Stimulated activated CD8-positive, alpha-beta memory T cell treated with anti-CD3 and anti-CD28 coated beads, Interleukin-15, amount 100 ng/mL, for 24 hours (primary cell): ENCODE measurements around the gene VIL1.

Experiments used
- DNase-seq: peaks from one replicate; pipeline ENCODE4 v3.0.0-alpha.2; 2020; ENCODE audit warnings: low read depth

VIL1 gene

GRCh38 chr2:218395090-218395444 lies 23.9 kb upstream of the VIL1 start:
- no peak for DNase-seq

GRCh38 chr2:218395456-218395825 lies 23.5 kb upstream of the VIL1 start:
- DNase-seq = no peak

- DNase-seq = peak; percentile 82
Observed at GRCh38 chr2:218395826-218396687, 22.9 kb upstream of the VIL1 start.

- DNase-seq = no peak
Observed at GRCh38 chr2:218396688-218397462, 22.0 kb upstream of the VIL1 start.

DNA sequence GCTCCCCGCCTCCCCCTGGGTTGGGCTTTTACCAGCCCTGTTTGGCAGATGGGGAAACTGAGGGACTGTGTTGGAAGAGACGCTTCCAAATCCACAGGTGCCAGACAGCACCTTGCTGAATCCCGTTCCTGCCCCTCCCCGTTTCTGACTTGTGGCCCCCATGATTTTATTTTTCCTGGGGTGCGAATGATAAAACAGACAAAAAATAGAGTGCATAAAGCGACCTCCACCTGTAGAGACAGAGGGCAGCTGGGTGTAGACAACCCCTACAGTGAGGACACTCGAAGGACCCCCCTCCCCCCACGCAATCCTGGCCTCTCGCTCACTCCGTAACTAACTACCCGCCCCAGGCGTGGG lies 21.5 kb upstream of the VIL1 start:
- DNase-seq = no peak

DNA sequence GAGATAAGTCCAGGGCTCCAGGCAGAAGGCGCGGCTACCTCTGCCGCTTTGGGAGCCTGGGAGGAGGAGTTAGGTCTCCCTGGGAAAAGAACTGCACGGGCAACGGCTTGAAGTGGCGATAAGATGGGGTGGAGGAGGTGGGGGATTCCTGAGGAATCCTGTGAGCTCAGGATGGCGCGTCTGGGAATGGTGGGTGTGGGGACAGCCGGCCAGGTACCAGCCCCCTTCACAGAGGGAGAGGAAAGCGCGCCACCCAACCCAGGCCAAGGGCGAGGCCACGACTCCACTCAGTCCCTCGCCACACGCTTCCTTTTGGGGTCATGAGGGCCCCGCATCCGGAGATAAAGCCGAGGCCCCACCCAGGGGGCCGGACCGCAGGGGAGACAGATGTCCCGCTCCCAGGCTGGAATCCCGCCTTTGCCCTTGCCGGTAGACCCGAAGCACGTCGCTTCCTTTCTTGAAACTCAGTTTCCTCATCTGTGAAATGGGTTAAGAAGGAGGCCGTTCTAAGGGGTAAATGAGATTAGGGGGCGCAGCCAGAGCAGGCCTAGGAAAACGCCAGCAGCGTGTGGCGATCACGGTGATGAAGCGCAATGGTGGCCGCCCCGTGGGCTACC lies 21.0 kb upstream of the VIL1 start:
- no peak for DNase-seq

DNA sequence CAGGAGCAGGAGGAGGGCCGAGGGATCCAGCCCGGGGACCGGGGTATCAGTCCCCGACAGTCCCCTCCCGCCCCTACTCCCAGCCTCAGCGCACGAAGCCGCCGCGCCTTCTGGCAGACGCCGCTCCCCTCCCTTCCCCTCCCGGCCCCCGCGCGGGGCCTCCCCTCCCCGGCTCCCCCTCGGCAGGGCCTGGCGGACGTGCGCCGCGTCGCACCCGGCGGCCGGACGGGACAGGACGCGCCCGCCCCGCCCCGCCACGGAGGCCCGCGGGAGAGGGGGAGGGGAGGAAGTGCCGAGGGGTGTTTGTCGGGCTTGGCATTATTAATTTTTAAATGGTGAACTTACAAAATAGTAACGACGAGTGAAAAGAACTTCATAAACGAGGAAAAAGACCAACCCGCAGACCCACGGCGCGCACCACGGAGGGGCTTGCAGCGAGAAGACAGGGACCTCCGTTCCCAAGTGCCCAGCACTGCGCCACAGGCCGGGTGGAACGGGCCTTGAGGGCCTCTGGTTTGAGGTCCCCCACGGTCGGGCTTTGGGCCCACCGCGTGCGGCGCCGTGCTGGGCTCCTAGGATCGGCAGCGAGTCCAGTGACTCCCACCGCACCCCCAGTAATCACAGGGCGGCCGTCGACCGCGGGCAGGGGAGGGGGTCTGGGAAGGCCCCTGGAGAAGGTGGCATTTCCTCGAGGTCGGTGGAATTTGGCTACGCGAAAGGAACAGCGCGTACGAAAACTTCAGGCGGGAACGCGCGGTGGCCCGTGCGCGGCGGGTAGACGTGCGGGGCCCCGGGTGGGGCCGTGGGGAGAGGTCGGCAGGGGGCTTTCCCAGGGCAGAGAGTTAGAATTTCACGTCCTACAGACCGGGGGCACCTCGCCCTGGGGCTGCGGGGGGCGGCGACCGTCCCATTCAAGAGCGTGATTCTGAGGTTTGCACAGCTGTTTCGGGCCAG lies 20.2 kb upstream of the VIL1 start:
- DNase-seq = no peak

GRCh38 chr2:218399391-218400166 lies 19.3 kb upstream of the VIL1 start, which contains the start of gene CTDSP1:
CTDSP1 (plus strand) TSS chr2:218399868; CDS start chr2:218400091, 223 bp downstream.
- DNase-seq = peak; percentile 81

DNA sequence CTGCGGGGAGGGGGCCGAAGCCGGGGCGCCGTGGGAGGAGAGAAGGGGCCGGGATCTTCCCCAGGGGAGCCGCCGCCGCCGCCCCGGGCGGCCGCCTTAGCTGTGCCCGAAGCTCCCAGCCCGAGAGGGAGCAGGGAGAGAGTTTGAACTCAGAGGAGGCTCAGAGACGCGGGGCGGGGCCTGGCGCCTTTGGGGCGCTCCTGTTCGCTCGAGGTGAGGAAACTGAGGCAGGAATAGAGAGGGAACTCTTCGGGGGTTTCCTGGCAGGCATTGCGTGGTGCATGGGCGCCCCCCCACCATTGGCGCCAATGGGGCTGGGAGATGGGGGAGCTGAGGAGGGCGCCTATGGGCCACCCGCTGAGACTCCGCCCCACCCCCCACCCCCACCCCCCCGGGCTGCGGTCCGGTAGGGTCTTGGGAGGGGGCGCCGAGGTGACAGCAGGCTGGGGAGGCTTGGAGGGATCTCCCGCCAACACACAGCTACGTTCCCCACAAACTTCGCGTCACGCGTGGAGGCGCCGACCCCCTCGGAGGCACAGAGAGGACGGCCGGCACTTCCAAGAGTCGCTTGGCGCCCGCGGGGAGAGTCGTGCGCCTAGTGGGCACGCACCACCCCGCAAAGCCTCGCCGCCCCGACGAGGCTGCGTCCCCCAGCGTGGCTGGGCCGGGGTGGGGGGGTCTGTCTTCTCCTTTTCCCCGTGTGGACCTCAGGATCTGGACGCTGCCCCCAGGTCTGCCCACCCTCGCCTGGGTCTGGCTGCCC lies 18.6 kb upstream of the VIL1 start:
- no peak for DNase-seq

GRCh38 chr2:218400930-218401881 lies 17.7 kb upstream of the VIL1 start:
- DNase-seq = no peak

DNA sequence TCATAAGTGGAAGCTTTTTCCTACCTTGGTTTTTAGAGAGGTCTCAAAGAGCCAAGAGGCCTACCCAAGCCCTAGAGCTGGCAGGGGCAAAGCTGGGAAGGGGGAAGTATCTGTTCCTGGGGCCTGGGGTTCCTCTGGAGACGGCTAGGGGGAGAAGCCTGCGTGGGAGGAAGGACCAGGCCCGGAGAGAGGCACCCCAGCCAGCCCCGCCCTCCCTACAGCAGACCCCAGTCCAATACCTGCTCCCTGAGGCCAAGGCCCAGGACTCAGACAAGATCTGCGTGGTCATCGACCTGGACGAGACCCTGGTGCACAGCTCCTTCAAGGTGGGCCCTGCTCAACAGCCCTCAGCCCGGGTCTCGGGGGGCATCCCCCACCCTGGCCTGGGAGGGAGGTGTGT lies 17.0 kb upstream of the VIL1 start:
- no peak for DNase-seq

GRCh38 chr2:218402491-218402901 lies 16.4 kb upstream of the VIL1 start:
- DNase-seq = no peak

- no peak for DNase-seq
Observed at GRCh38 chr2:218402911-218403411, 16.0 kb upstream of the VIL1 start.

DNA sequence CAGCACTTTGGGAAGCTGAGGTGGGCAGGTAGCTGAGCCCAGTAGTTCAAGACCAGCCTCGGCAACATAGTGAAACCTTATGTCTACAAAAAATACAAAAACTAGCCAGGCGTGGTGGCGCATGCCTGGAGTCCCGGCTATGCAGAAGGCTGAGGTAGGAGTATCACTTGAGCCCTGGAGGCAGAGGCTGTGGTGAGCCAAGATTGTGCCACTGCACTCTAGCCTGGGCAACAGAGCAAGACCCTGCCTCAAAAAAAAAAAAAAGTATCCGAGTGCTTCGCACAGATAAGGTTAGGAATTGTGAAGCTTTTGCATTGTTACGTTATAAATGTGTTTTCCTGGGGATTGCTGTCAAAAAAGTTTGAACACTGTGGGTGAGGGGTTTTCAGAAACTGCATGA lies 15.1 kb upstream of the VIL1 start:
- DNase-seq = no peak

GRCh38 chr2:218404351-218405085 lies 14.4 kb upstream of the VIL1 start:
- no peak for DNase-seq

GRCh38 chr2:218405086-218405745 lies 13.7 kb upstream of the VIL1 start:
- DNase-seq = no peak

GRCh38 chr2:218405746-218406208 lies 13.1 kb upstream of the VIL1 start:
- DNase-seq = no peak
